ENCODE data around the gene SLC7A14. TPM values are rescaled to one million over a fixed set of nuclear protein-coding genes. Genes with fewer than 3 reads are reported as not detected.

SLC7A14 gene
- total and polyA plus RNA-seq, 7 experiments from 2014 or later = not detected

GRCh38 chr3:170431054-170431453 lies 154.8 kb downstream of the SLC7A14 start:
- H3K4me3 Mint-ChIP-seq = peak overlapping the region in 1 of 10 donors; percentile 2
- Histone ChIP-seq H3K4me3 (ENCODE audit: low read length) (no peak overlapping the region), H3K36me3 (ENCODE audit: control insufficient read depth in 2 of 3, insufficient read depth in 3 of 3, low read length in 3 of 3) (no peaks in the 10 kb centered on the region), H3K27me3 (ENCODE audit: control insufficient read depth in 2 of 2, insufficient read depth in 2 of 2, low read length in 2 of 2) (no peaks in the 10 kb centered on the region), H3K9me3 (ENCODE audit: control insufficient read depth in 2 of 3, low read length in 3 of 3) (no peaks in the 10 kb centered on the region), H3K4me1 (ENCODE audit: control insufficient read depth in 2 of 2, insufficient read depth in 2 of 2, low read length in 2 of 2) (peaks cover 0 to 6% of the 10 kb centered on the region in 2 donors), H3K27ac (ENCODE audit: low read depth, low read length) (no peak overlapping the region)
- CTCF ChIA-PET = interaction anchor here (0.8 to 0.9 kb wide), 2 partner anchors 18 to 373 kb away, joined by 3 read pairs; no protein-coding TSS in a partner anchor
- peaks cover 0 to 21% (median 0%) of the 10 kb centered on the region in 5 donors for H3K27me3 Mint-ChIP-seq
- peaks cover 0 to 4% (median 0%) of the 10 kb centered on the region in 5 donors for H3K36me3 Mint-ChIP-seq
- ATAC-seq (no peak), DNase-seq (no peak)
- intact Hi-C loops (cut with micrococcal nuclease) = no loop called here
- no peak overlapping the region for H3K27ac Mint-ChIP-seq
- POLR2A ChIA-PET = no interaction called here
- H3K9me3 Mint-ChIP-seq = peaks cover 0 to 5% (median 0%) of the 10 kb centered on the region in 11 donors
- H3K4me1 Mint-ChIP-seq = peaks cover 0 to 22% (median 17%) of the 10 kb centered on the region in 7 donors

- H3K9me3 Mint-ChIP-seq = peaks cover 0 to 5% (median 0%) of the 10 kb centered on the region in 11 donors
- ATAC-seq (no peak), DNase-seq (peak in 1 of 9 donors; percentile 20)
- H3K4me1 Mint-ChIP-seq = peaks cover 0 to 22% (median 17%) of the 10 kb centered on the region in 7 donors
- Histone ChIP-seq H3K27ac (ENCODE audit: low read depth, low read length) (no peak overlapping the region), H3K9me3 (ENCODE audit: control insufficient read depth in 2 of 3, low read length in 3 of 3) (no peaks in the 10 kb centered on the region), H3K4me1 (ENCODE audit: control insufficient read depth in 2 of 2, insufficient read depth in 2 of 2, low read length in 2 of 2) (peaks cover 0 to 6% of the 10 kb centered on the region in 2 donors), H3K4me3 (ENCODE audit: low read length) (no peak overlapping the region), H3K36me3 (ENCODE audit: control insufficient read depth in 2 of 3, insufficient read depth in 3 of 3, low read length in 3 of 3) (no peaks in the 10 kb centered on the region), H3K27me3 (ENCODE audit: control insufficient read depth in 2 of 2, insufficient read depth in 2 of 2, low read length in 2 of 2) (no peaks in the 10 kb centered on the region)
- H3K27me3 Mint-ChIP-seq = peaks cover 0 to 20% (median 6%) of the 10 kb centered on the region in 5 donors
- H3K27ac Mint-ChIP-seq = peak overlapping the region in 2 of 9 donors; percentile 12 to 62
- peaks cover 0 to 6% (median 4%) of the 10 kb centered on the region in 5 donors for H3K36me3 Mint-ChIP-seq
- ChIA-PET CTCF (no interaction called here), POLR2A (no interaction called here)
- intact Hi-C loops (cut with micrococcal nuclease) = no loop called here
- H3K4me3 Mint-ChIP-seq = peak overlapping the region in 2 of 10 donors; percentile 4 to 9
Measured at GRCh38 chr3:170429050-170429449, 156.8 kb downstream of the SLC7A14 start.

GRCh38 chr3:170428095-170428494 lies 157.8 kb downstream of the SLC7A14 start:
- Mint-ChIP-seq H3K4me1 (peaks cover 0 to 22% (median 17%) of the 10 kb centered on the region in 7 donors), H3K4me3 (peak overlapping the region in 1 of 10 donors; percentile 7), H3K27ac (no peak overlapping the region), H3K27me3 (peaks cover 0 to 20% (median 9%) of the 10 kb centered on the region in 5 donors), H3K9me3 (peaks cover 0 to 5% (median 0%) of the 10 kb centered on the region in 11 donors), H3K36me3 (peaks cover 0 to 9% (median 4%) of the 10 kb centered on the region in 5 donors)
- Histone ChIP-seq H3K9me3 (ENCODE audit: control insufficient read depth in 2 of 3, low read length in 3 of 3) (no peaks in the 10 kb centered on the region), H3K36me3 (ENCODE audit: control insufficient read depth in 2 of 3, insufficient read depth in 3 of 3, low read length in 3 of 3) (no peaks in the 10 kb centered on the region), H3K4me3 (ENCODE audit: low read length) (no peak overlapping the region), H3K27me3 (ENCODE audit: control insufficient read depth in 2 of 2, insufficient read depth in 2 of 2, low read length in 2 of 2) (no peaks in the 10 kb centered on the region), H3K4me1 (ENCODE audit: control insufficient read depth in 2 of 2, insufficient read depth in 2 of 2, low read length in 2 of 2) (peaks cover 0 to 6% of the 10 kb centered on the region in 2 donors), H3K27ac (ENCODE audit: low read depth, low read length) (no peak overlapping the region)
- ATAC-seq = no peak
- intact Hi-C loops (cut with micrococcal nuclease) = no loop called here
- POLR2A ChIA-PET = no interaction called here
- CTCF ChIA-PET = interaction anchor here (0.7 kb wide), 1 partner anchor 683 kb away, joined by 3 read pairs; no protein-coding TSS in a partner anchor
- no peak for DNase-seq

GRCh38 chr3:170426240-170426797 lies 159.6 kb downstream of the SLC7A14 start:
- no peaks in the 10 kb centered on the region for H3K9me3 ChIP-seq (ENCODE audit: control insufficient read depth in 2 of 3, low read length in 3 of 3)
- Mint-ChIP-seq H3K4me1 (peaks cover 0 to 22% (median 17%) of the 10 kb centered on the region in 7 donors), H3K27ac (no peak overlapping the region), H3K4me3 (no peak overlapping the region), H3K27me3 (peaks cover 5 to 27% (median 10%) of the 10 kb centered on the region in 5 donors), H3K9me3 (no peaks in the 10 kb centered on the region), H3K36me3 (peaks cover 0 to 10% (median 4%) of the 10 kb centered on the region in 5 donors)
- CTCF ChIA-PET = no interaction called here
- DNase-seq = no peak
- ATAC-seq = no peak
- H3K27me3 ChIP-seq (ENCODE audit: control insufficient read depth in 2 of 2, insufficient read depth in 2 of 2, low read length in 2 of 2) = no peaks in the 10 kb centered on the region
- H3K36me3 ChIP-seq (ENCODE audit: control insufficient read depth in 2 of 3, insufficient read depth in 3 of 3, low read length in 3 of 3) = no peaks in the 10 kb centered on the region
- H3K4me1 ChIP-seq (ENCODE audit: control insufficient read depth in 2 of 2, insufficient read depth in 2 of 2, low read length in 2 of 2) = peaks cover 0 to 6% of the 10 kb centered on the region in 2 donors
- no peak overlapping the region for H3K27ac ChIP-seq (ENCODE audit: low read depth, low read length)
- intact Hi-C loops (cut with micrococcal nuclease) = no loop called here
- POLR2A ChIA-PET = interaction anchor here (0.5 kb wide), 1 partner anchor 233 kb away, joined by 3 read pairs; no protein-coding TSS in a partner anchor
- H3K4me3 ChIP-seq (ENCODE audit: low read length) = no peak overlapping the region

- CTCF ChIA-PET = no interaction called here
- Histone ChIP-seq H3K27ac (ENCODE audit: low read depth, low read length) (no peak overlapping the region), H3K9me3 (ENCODE audit: control insufficient read depth in 2 of 3, low read length in 3 of 3) (no peaks in the 10 kb centered on the region), H3K27me3 (ENCODE audit: control insufficient read depth in 2 of 2, insufficient read depth in 2 of 2, low read length in 2 of 2) (no peaks in the 10 kb centered on the region), H3K4me1 (ENCODE audit: control insufficient read depth in 2 of 2, insufficient read depth in 2 of 2, low read length in 2 of 2) (peaks cover 0 to 6% of the 10 kb centered on the region in 2 donors), H3K36me3 (ENCODE audit: control insufficient read depth in 2 of 3, insufficient read depth in 3 of 3, low read length in 3 of 3) (no peaks in the 10 kb centered on the region), H3K4me3 (ENCODE audit: low read length) (no peak overlapping the region)
- peaks cover 7 to 30% (median 12%) of the 10 kb centered on the region in 5 donors for H3K27me3 Mint-ChIP-seq
- peaks cover 0 to 10% (median 4%) of the 10 kb centered on the region in 5 donors for H3K36me3 Mint-ChIP-seq
- H3K4me1 Mint-ChIP-seq = peaks cover 1 to 21% (median 17%) of the 10 kb centered on the region in 7 donors
- POLR2A ChIA-PET = interaction anchor here (0.5 kb wide), 1 partner anchor 234 kb away, joined by 3 read pairs; no protein-coding TSS in a partner anchor
- DNase-seq (no peak), ATAC-seq (no peak)
- H3K4me3 Mint-ChIP-seq = no peak overlapping the region
- no peaks in the 10 kb centered on the region for H3K9me3 Mint-ChIP-seq
- intact Hi-C loops (cut with micrococcal nuclease) = no loop called here
- peak overlapping the region in 1 of 9 donors; percentile 36 for H3K27ac Mint-ChIP-seq
Measured at GRCh38 chr3:170425491-170426239, 160.2 kb downstream of the SLC7A14 start.

GRCh38 chr3:170424879-170425278 lies 161.0 kb downstream of the SLC7A14 start:
- Histone ChIP-seq H3K36me3 (ENCODE audit: control insufficient read depth in 2 of 3, insufficient read depth in 3 of 3, low read length in 3 of 3) (no peaks in the 10 kb centered on the region), H3K9me3 (ENCODE audit: control insufficient read depth in 2 of 3, low read length in 3 of 3) (no peaks in the 10 kb centered on the region), H3K27ac (ENCODE audit: low read depth, low read length) (no peak overlapping the region), H3K4me1 (ENCODE audit: control insufficient read depth in 2 of 2, insufficient read depth in 2 of 2, low read length in 2 of 2) (peaks cover 0 to 6% of the 10 kb centered on the region in 2 donors), H3K27me3 (ENCODE audit: control insufficient read depth in 2 of 2, insufficient read depth in 2 of 2, low read length in 2 of 2) (peaks cover 0 to 2% of the 10 kb centered on the region in 2 donors), H3K4me3 (ENCODE audit: low read length) (no peak overlapping the region)
- ChIA-PET POLR2A (no interaction called here), CTCF (no interaction called here)
- H3K27me3 Mint-ChIP-seq = peaks cover 14 to 31% (median 18%) of the 10 kb centered on the region in 5 donors
- no peak overlapping the region for H3K4me3 Mint-ChIP-seq
- peaks cover 0 to 1% (median 0%) of the 10 kb centered on the region in 11 donors for H3K9me3 Mint-ChIP-seq
- intact Hi-C loops (cut with micrococcal nuclease) = no loop called here
- ATAC-seq = no peak
- peaks cover 6 to 27% (median 22%) of the 10 kb centered on the region in 7 donors for H3K4me1 Mint-ChIP-seq
- no peak for DNase-seq
- H3K27ac Mint-ChIP-seq = no peak overlapping the region
- peaks cover 0 to 10% (median 4%) of the 10 kb centered on the region in 5 donors for H3K36me3 Mint-ChIP-seq
